Immature natural killer cell (primary cell): ENCODE measurements around the gene NPRL2. TPM values are rescaled to one million over a fixed set of nuclear protein-coding genes. Genes with fewer than 3 reads are reported as not detected.

Source experiments
- DNase-seq, 3 donors: peaks; one replicate each; pipeline ENCODE4 v3.0.0; 2022; ENCODE audit warnings: mixed read lengths in 1 of 3
- H3K27ac Mint-ChIP-seq, 6 donors: one replicate each; pipeline ENCODE4 v1.8.0; 2020; ENCODE audit warnings: mixed read lengths in 6 of 6, mild to moderate bottlenecking in 5 of 6, inconsistent platforms in 4 of 6, moderate library complexity in 3 of 6
- H3K27me3 Mint-ChIP-seq, 3 donors: one replicate each; pipeline ENCODE4 v1.8.0; 2020 to 2021; ENCODE audit warnings: low read depth in 3 of 3, mild to moderate bottlenecking in 3 of 3, mixed read lengths in 3 of 3, moderate library complexity in 3 of 3, inconsistent platforms in 1 of 3
- H3K36me3 Mint-ChIP-seq, 3 donors: one replicate each; pipeline ENCODE4 v1.8.0; 2020; ENCODE audit warnings: mixed read lengths in 3 of 3, inconsistent platforms in 2 of 3, mild to moderate bottlenecking in 2 of 3
- H3K4me1 Mint-ChIP-seq, 2 donors: one replicate each; pipeline ENCODE4 v1.8.0; 2020; ENCODE audit warnings: inconsistent platforms in 2 of 2, mild to moderate bottlenecking in 2 of 2, mixed read lengths in 2 of 2, moderate library complexity in 1 of 2
- H3K4me3 Mint-ChIP-seq, 5 donors: one replicate each; pipeline ENCODE4 v1.8.0; 2020; ENCODE audit warnings: mild to moderate bottlenecking in 5 of 5, mixed read lengths in 5 of 5, inconsistent platforms in 3 of 5, moderate library complexity in 3 of 5
- H3K9me3 Mint-ChIP-seq, 6 donors: one replicate each; pipeline ENCODE4 v1.8.0; 2020; ENCODE audit warnings: mild to moderate bottlenecking in 6 of 6, mixed read lengths in 6 of 6, inconsistent platforms in 4 of 6, moderate library complexity in 3 of 6
- polyA plus RNA-seq, 3 donors: library from polyadenylated mRNA; unstranded; fragments of 300-500 nt; fragmentation: Illumina TruSeq; gene quantifications; one replicate each; pipeline ENCODE4 v1.2.3, GENCODE V29; 2021

The NPRL2 gene
- polyA plus RNA-seq, 3 donors from 2014 or later = 77.5 to 104 (median 101) TPM

- Mint-ChIP-seq H3K36me3 (peaks cover 0 to 4% (median 3%) of the 10 kb centered on the region in 3 donors), H3K4me1 (no peaks in the 10 kb centered on the region), H3K27ac (peak overlapping the region in 1 of 6 donors; percentile 74), H3K27me3 (peaks cover 0 to 5% (median 0%) of the 10 kb centered on the region in 3 donors), H3K4me3 (no peak overlapping the region), H3K9me3 (no peaks in the 10 kb centered on the region)
- DNase-seq = no peak
Observed at GRCh38 chr3:50381383-50381782, 30.8 kb upstream of the NPRL2 start.

GRCh38 chr3:50380405-50381085, 30.0 kb upstream of the NPRL2 start:
- Mint-ChIP-seq H3K4me3 (no peak overlapping the region), H3K4me1 (no peaks in the 10 kb centered on the region), H3K27ac (no peak overlapping the region), H3K36me3 (peaks cover 0 to 4% (median 3%) of the 10 kb centered on the region in 3 donors), H3K27me3 (peaks cover 0 to 8% (median 0%) of the 10 kb centered on the region in 3 donors), H3K9me3 (no peaks in the 10 kb centered on the region)
- DNase-seq = no peak

GRCh38 chr3:50378757-50379156, 28.2 kb upstream of the NPRL2 start:
- Mint-ChIP-seq H3K27ac (no peak overlapping the region), H3K27me3 (peaks cover 0 to 8% (median 0%) of the 10 kb centered on the region in 3 donors), H3K4me1 (no peaks in the 10 kb centered on the region), H3K36me3 (peaks cover 0 to 4% (median 3%) of the 10 kb centered on the region in 3 donors), H3K9me3 (no peaks in the 10 kb centered on the region), H3K4me3 (no peak overlapping the region)
- DNase-seq = no peak

- no peak for DNase-seq
- no peak overlapping the region for H3K4me3 Mint-ChIP-seq
- no peak overlapping the region for H3K27ac Mint-ChIP-seq
- no peaks in the 10 kb centered on the region for H3K9me3 Mint-ChIP-seq
- H3K36me3 Mint-ChIP-seq = peaks cover 0 to 4% (median 3%) of the 10 kb centered on the region in 3 donors
- H3K4me1 Mint-ChIP-seq = no peaks in the 10 kb centered on the region
- peaks cover 0 to 8% (median 0%) of the 10 kb centered on the region in 3 donors for H3K27me3 Mint-ChIP-seq
Observed at GRCh38 chr3:50378024-50378423, 27.4 kb upstream of the NPRL2 start.

- no peaks in the 10 kb centered on the region for H3K9me3 Mint-ChIP-seq
- H3K27ac Mint-ChIP-seq = no peak overlapping the region
- H3K36me3 Mint-ChIP-seq = peaks cover 0 to 4% (median 3%) of the 10 kb centered on the region in 3 donors
- H3K4me1 Mint-ChIP-seq = no peaks in the 10 kb centered on the region
- peaks cover 0 to 5% (median 0%) of the 10 kb centered on the region in 3 donors for H3K27me3 Mint-ChIP-seq
- DNase-seq = no peak
- H3K4me3 Mint-ChIP-seq = no peak overlapping the region
Observed at GRCh38 chr3:50375258-50375931, 24.8 kb upstream of the NPRL2 start.

- no peak for DNase-seq
- Mint-ChIP-seq H3K27me3 (peaks cover 0 to 4% (median 0%) of the 10 kb centered on the region in 3 donors), H3K4me3 (no peak overlapping the region), H3K36me3 (peaks cover 0 to 4% (median 3%) of the 10 kb centered on the region in 3 donors), H3K4me1 (no peaks in the 10 kb centered on the region), H3K27ac (peak overlapping the region in 1 of 6 donors; percentile 45), H3K9me3 (no peaks in the 10 kb centered on the region)
Observed at GRCh38 chr3:50374363-50375257, 24.0 kb upstream of the NPRL2 start.

GRCh38 chr3:50373146-50374051, 22.8 kb upstream of the NPRL2 start:
- no peaks in the 10 kb centered on the region for H3K9me3 Mint-ChIP-seq
- no peak overlapping the region for H3K27ac Mint-ChIP-seq
- peaks cover 0 to 4% (median 0%) of the 10 kb centered on the region in 3 donors for H3K27me3 Mint-ChIP-seq
- no peak overlapping the region for H3K4me3 Mint-ChIP-seq
- DNase-seq = no peak
- no peaks in the 10 kb centered on the region for H3K4me1 Mint-ChIP-seq
- peaks cover 0 to 3% (median 2%) of the 10 kb centered on the region in 3 donors for H3K36me3 Mint-ChIP-seq

- Mint-ChIP-seq H3K9me3 (no peaks in the 10 kb centered on the region), H3K36me3 (peaks cover 0 to 3% (median 0%) of the 10 kb centered on the region in 3 donors), H3K4me3 (no peak overlapping the region), H3K27ac (no peak overlapping the region), H3K27me3 (peaks cover 0 to 4% (median 0%) of the 10 kb centered on the region in 3 donors), H3K4me1 (no peaks in the 10 kb centered on the region)
- DNase-seq = no peak
Observed at GRCh38 chr3:50372349-50372748, 21.8 kb upstream of the NPRL2 start.

GRCh38 chr3:50371133-50371685, 20.6 kb upstream of the NPRL2 start:
- no peak for DNase-seq
- H3K9me3 Mint-ChIP-seq = no peaks in the 10 kb centered on the region
- no peaks in the 10 kb centered on the region for H3K36me3 Mint-ChIP-seq
- peaks cover 0 to 7% (median 0%) of the 10 kb centered on the region in 3 donors for H3K27me3 Mint-ChIP-seq
- H3K27ac Mint-ChIP-seq = peak overlapping the region in 2 of 6 donors; percentile 45 to 58
- peaks cover 0 to under 1% of the 10 kb centered on the region in 2 donors for H3K4me1 Mint-ChIP-seq
- peak overlapping the region in 1 of 5 donors; percentile 8 for H3K4me3 Mint-ChIP-seq

GRCh38 chr3:50370594-50370993, 20.0 kb upstream of the NPRL2 start:
- Mint-ChIP-seq H3K36me3 (no peaks in the 10 kb centered on the region), H3K4me1 (peaks cover 4 to 6% of the 10 kb centered on the region in 2 donors), H3K9me3 (no peaks in the 10 kb centered on the region), H3K27me3 (peaks cover 0 to 10% (median 2%) of the 10 kb centered on the region in 3 donors), H3K4me3 (no peak overlapping the region), H3K27ac (peak overlapping the region in 1 of 6 donors; percentile 35)
- DNase-seq = no peak

GRCh38 chr3:50369012-50369670, 18.6 kb upstream of the NPRL2 start:
- Mint-ChIP-seq H3K27me3 (peaks cover 0 to 12% (median 6%) of the 10 kb centered on the region in 3 donors), H3K27ac (peak overlapping the region in 1 of 6 donors; percentile 8), H3K4me3 (no peak overlapping the region), H3K9me3 (no peaks in the 10 kb centered on the region), H3K4me1 (peaks cover 11 to 12% of the 10 kb centered on the region in 2 donors), H3K36me3 (no peaks in the 10 kb centered on the region)
- DNase-seq = no peak

GRCh38 chr3:50365842-50366220, 15.3 kb upstream of the NPRL2 start:
- peak overlapping the region; percentile 82 to 84 (median 84) for H3K4me3 Mint-ChIP-seq
- H3K27me3 Mint-ChIP-seq = peaks cover 4 to 16% (median 6%) of the 10 kb centered on the region in 3 donors
- H3K27ac Mint-ChIP-seq = peak overlapping the region; percentile 73 to 88 (median 84)
- no peak for DNase-seq
- H3K4me1 Mint-ChIP-seq = peaks cover 12 to 18% of the 10 kb centered on the region in 2 donors
- no peaks in the 10 kb centered on the region for H3K9me3 Mint-ChIP-seq
- no peaks in the 10 kb centered on the region for H3K36me3 Mint-ChIP-seq
